SHP77 (cell line): Measurements from ENCODE around the gene LMBR1L.
A peak's percentile ranks its signal among the peaks of the same experiment; 100 is the strongest.

Experiments used
- DNase-seq, 2 experiments: peaks; one replicate each; lab custom pipeline; 2025; lab: John Stamatoyannopoulos, UW

Gene LMBR1L

GRCh38 chr12:49121047-49121696 lies 10.5 kb upstream of the LMBR1L start:
- DNase-seq: peak; percentile 47 to 74

GRCh38 chr12:49111206-49111605 lies 559 bp upstream of the LMBR1L start:
- no peak for DNase-seq

DNA sequence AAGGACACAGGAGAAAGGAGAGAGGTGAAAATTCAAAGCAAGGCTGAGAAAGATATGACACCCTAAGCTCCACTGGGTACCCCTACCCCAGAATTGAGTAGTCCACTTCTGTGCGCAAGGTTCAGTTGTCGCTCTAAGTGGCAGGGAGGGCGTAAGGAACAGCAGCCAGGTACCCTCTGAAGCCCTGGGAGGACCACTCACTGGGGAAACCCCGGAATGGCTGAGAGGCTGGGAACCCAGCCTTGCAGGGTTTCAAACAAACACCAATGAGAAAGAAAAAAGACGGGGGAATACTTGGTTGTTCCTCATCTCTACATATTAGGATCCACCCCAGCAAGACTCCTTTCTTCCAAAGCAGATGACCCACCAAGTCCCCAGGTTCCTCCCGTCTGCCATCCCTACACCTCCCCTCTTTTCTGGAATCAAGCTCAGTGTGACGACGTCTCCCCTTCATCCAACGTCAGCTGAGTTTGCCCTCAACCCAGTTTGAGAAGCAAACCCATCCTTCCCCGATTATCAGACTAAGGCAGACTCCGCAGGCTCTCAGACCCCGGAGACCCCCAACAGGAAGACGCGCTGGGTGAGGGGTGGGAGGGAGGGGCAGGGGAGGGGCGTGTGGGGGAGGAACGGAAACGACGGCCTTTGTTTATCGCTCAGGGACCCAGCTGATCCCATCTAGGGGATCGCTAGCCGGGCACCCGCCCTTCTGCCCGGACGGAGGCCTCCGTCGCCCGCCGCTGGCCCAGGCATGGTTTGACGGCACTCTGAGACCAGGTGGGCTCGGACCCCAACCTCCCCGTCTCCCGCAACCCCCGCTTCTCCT lies 795 bp downstream of the LMBR1L start:
- DNase-seq: no peak

- DNase-seq: no peak
These were observed 1.7 kb downstream of the LMBR1L start for GRCh38 chr12:49108958-49109404.

DNA sequence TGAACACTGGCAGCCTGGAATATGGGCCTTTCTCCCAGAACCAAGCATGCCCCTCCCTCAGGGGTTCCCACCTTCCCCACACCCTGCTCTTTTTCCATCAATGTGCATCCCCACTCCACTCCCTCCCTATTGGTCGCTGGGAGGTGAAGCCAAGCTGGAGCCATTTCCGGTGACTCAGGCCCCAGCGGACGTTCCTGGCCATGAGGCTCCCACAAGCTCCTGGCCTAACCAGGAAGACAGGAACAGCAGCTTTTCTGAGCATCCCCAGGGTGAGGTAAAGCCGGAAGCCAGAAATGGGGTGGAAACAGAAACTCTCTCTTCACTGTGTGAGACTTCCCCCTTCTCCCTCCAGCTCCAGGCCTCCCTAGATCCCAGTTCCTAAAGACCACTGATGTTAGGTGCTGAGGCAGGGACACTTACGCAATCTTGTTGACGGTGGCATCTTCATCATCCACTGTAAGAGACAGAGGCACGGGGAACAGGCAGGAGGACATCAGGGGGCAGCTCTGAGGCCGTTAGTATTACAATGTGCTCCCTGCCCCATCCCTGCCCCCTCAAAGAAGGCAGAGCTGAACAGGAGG lies 5.1 kb downstream of the LMBR1L start:
- no peak for DNase-seq

- DNase-seq: no peak
These were observed 5.8 kb downstream of the LMBR1L start for GRCh38 chr12:49104822-49105221.

DNA sequence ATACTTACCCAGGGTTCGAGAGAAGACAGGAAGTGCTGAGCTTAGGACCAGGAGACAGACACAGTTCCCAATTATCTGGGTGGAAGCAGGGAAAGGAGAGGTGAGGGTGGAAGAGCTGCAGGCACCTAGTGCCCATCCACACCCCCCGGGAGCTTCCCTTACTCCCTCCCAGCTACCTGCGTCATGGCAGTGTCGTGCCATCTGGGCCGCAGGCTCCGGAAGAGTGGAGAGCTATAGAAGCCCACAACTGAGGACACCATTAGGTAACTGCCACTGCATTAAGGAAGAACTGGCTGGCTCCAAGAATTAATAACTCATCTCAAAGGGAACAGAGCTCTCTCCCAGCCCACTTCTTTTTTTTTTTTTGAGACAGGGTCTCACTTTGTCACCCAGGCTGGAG lies 10.3 kb downstream of the LMBR1L start:
- DNase-seq: no peak

- no peak for DNase-seq
These were observed 11.9 kb downstream of the LMBR1L start for GRCh38 chr12:49098703-49099102.

GRCh38 chr12:49098035-49098451 lies 12.6 kb downstream of the LMBR1L start:
- DNase-seq: peak; percentile 12 to 34

DNA sequence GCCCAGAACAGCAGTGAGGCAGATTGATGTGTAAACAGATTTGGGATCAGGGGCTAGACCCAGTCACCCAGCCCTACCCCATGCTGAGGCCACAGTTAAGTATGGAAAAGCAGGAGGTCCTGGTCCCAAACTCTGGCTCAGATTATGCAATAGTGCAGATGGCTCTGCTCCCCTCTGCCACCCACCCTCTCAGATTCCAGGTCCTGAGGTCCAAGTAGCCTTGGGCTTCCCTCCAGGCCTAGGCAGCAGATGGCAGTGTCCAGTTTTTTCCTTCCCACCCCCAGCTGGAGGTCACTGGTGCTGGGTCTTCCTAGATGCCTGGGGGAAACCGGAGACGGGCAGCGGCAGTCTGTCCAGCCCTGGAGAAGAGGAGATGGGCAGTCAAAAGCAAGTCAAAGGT lies 13.3 kb downstream of the LMBR1L start:
- DNase-seq: no peak

GRCh38 chr12:49094975-49095365 lies 15.7 kb downstream of the LMBR1L start:
- DNase-seq: no peak

DNA sequence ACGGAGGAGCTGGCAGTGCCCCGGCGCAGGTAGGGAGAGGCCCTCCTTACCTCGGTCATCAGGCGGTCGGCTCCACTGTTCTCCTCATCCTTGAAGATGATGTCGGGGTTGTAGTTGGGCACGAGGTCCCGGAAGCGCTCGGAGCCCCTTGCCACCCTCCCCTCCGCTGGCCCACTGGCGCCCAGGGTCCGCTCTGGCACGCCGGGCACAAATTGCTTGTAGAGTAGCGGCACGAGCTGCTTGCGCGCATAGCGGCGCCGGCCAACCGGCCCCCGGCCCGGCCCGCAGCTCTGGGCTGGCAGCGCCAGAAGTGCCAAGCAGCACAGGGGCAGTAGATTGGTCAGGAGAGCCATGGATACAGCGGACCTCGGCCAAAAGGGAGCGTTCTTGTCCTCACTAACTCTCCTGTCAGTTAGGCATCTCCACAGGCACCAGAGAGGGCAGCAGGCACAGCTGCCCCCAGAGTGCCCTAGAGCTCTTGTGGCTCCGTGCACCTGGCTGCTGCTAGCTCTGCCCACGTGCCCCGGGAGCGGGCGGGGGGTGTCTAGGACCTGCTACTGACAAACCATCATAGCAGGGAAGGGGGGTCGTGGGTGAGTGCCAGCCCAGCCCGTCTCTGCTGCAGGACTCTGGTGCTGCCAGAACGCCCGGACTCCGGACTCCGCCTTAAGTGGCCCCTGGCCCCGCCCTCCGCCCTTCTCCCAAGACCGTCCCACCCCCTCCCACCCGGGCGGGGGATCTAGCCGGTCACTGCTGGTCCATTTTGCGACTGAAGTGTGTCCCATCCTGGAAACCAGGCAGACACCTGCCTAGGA lies 16.3 kb downstream of the LMBR1L start, which contains the start of gene DHH:
DHH (minus strand) TSS at position 642 of the 815 bp plus-strand sequence; CDS start at position 353, 289 bp downstream.
- peak; percentile 46 to 76 for DNase-seq

DNA sequence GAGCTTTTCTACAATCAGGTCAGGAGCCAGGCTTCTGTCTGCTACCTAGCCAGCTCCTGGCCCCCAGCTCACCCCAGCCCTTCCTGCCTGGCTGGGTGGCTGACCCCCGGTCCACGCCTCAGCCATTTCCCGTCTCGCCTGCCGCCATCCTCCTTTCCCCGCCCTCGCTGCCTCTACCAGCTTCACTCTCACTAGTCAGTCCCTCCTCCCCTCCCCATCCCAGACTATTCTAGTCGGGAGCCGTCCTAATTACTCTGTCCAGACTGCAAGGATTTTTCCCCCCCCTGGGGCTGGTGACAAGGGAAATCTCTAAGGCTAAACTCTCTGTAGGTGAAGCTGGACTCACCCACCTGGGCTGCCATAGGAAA lies 16.9 kb downstream of the LMBR1L start:
- DNase-seq: peak; percentile 7 to 10

DNA sequence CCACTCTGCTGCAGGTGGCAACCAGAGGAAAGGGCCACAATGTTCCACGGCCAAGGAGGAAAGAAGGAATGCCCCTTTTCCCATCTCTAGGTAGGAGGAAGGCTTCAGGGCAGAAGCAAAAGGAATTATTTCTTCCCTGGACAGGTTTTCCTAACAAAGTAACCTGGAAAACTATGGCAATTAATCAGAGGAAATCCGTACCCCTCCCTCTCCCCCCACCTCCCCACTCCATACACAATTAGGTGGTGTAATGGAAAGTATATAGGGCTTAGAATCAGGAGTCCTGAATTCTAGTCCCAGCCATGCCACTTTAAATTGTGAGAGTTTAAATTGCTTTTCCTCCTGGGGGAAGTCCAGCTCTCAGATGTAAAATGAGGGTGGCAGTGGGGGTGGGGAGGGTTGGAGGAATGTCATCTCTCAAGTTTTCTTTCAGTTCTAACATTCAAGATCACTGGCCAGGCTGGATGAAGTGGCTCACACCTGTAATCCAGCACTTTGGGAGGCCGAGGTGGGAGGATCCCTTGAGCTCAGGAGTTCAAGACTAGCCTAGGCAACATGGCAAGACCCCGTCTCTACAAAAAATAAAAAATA lies 17.7 kb downstream of the LMBR1L start:
- no peak for DNase-seq

DNA sequence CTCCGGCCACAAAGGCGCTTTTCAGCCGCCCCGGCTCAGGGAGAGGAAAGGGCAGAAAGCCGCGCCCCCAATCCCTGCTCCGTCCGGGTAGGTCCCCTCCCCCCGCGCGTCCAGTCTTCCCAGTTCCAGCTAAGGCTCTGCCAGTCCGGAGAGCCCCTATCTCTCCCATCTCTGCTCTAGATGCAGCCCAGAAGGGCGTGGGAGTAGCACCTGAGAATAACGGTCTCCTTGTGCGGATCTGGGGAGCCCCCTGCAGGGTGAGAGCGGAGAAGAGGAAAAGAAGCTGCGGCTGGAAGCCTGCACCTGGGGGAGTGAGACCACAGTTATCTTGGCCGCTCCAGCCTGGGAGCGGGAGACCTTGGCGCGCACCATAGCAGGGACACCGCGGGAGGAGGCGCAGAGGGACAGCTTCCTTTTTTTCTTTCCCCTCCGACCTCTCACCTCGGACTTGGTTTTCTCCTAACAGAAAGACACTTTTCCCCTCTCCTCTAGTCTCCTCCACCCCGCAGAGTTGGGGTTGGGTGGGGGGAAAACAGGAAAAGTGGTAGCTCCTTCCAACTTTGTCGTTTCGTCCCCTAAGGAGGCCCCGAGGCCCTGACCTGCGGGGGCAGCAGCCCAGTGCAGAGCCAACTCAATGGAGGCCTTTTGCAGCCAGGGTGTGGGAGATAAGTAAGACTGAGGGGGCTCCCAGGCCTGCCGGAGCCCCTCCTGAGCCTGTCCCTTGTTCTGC lies 18.4 kb downstream of the LMBR1L start:
- peak in 1 of 2 experiments; percentile 48 for DNase-seq

DNA sequence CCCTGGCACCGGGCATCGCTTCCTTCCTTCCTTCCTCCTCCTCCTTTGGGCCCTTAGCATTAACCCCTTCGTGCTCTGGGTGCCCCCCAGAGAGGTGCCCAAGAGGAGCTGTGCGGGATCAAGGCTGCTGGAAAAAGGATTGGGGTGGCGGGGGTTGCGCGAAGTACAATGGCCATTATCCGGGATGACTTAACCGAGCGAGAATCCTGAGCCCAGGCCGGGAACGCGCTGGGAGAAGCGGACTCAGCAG lies 18.9 kb downstream of the LMBR1L start:
- DNase-seq: no peak

GRCh38 chr12:49091056-49091835 lies 19.4 kb downstream of the LMBR1L start:
- DNase-seq: no peak

GRCh38 chr12:49089821-49090773 lies 20.6 kb downstream of the LMBR1L start:
- DNase-seq: no peak

- no peak for DNase-seq
These were observed 21.7 kb downstream of the LMBR1L start for GRCh38 chr12:49088932-49089330.
